Stimulated activated CD4-positive, alpha-beta T cell treated with anti-CD3 and anti-CD28 coated beads, TNF-alpha, amount 100 ng/mL, for 48 hours (primary cell): ENCODE data around the gene DCAKD.

Source experiments
- DNase-seq, 3 donors: peaks; one replicate each; pipeline ENCODE4 v3.0.0-alpha.2; 2020; ENCODE audit warnings: low read depth in 3 of 3

DCAKD gene

DNA sequence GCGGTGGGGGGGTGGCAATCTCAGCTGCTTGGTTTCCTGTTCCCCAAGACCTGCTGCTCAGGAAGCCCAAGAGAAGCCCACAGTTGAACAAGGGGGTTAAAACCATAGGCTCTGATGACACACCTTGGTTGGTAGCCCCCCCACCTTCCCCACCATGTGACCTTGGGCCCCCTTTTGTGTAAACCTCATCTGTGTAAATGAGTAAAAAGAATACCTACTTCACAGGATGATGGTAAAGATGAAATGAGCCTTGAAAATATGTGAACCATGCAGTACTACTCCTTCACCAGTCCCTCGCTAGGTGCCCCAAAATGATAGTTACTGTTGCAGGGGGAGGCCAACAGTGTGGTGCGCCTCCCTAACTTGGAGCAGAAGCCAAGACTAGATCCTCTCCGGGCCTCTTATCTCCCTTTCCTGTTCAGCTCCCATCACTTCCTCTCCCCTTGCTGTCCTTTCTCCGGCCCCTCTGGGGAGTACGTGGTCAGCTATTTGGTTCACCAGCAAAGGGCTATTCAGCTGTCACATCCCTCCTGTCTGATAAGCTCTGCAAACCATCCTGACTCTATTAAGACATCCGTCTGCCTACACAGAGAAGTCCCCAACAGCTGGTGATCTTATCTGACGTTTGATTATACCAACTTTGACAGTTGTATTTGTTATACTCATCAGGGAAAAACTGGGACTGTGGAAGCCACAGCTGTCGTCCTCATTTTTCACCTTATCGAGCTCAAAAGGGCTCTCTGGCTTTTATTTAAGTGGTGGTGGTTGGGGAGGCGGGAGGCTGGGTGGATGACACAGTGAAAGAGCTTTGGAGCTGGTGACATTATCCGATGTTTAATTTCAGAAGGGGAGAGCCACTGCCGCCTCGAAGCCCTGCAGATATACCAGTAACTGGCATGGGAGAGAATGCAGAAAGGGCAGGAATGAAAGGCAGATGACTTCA is 19.9 kb downstream of the DCAKD start:
- no peak for DNase-seq

DNA sequence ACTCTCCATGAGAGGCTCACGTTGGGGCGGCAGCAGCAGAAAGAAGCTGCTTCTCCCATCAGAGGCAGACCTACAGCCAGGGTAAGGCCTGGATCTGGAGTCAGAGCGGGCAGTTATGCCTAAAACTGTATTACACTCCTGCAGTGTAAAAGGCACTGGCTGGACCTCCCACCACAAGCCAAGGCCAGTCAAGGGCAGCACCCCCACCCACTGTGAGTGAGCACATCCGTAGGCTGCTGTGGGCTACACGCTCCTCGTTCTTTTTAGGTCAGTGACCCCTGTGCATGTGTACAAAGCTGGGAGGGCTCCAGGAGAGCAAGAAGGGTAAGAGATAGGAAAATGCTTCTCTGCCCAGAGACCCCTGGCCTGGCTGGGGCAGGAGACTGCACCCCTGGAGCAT is 20.7 kb downstream of the DCAKD start:
- DNase-seq: no peak

DNA sequence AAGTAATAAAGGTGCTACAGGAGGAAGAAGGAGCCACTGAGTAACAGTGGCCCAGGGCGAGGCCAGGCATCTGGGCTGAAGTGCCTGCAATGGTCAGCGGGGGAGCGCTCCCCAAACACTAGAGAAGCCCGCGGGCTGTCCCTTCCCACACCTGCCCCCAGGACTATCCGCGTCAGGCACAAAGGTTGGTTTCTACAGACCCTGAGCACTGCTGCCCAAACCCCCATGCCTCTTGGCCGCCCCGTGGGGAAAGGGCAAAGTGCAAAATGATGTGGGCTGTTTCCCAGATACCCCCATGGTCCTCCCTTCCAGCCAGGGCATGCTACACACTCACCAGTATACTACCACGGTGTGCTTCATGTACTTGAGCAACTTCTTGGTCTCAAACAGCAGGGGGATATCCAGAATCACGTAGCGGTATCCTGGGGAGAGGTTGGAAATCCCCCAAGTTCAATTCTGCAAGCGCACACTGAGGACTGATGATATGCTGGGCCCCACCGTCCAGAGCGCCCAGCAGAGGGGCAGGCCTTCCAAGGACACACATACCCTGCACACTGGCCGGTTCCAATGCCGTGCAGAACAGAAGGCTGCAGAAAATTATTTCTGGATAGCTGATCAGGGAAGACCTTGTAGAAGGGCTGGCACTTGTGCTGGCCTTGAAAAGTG is 21.5 kb downstream of the DCAKD start:
- no peak for DNase-seq

DNA sequence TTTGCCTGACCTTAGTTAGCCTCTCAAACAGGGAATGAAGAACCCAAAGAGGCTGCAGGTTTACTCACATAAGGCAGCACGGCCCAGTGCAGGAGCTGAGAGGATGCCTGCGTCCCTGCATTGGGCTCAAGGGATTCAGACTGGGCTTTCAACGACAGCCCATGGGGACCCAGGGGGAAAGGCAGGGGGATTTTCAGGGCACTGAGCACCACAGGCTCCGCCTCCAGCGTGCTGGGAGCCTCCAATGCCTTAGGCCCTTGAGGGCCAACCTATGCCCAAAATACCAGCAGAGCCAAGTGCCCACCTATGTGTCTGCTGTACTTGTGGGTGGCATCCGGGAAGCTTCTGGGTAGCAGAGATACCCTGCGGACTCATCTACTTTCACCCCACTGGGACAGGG is 22.3 kb downstream of the DCAKD start:
- DNase-seq: no peak

DNA sequence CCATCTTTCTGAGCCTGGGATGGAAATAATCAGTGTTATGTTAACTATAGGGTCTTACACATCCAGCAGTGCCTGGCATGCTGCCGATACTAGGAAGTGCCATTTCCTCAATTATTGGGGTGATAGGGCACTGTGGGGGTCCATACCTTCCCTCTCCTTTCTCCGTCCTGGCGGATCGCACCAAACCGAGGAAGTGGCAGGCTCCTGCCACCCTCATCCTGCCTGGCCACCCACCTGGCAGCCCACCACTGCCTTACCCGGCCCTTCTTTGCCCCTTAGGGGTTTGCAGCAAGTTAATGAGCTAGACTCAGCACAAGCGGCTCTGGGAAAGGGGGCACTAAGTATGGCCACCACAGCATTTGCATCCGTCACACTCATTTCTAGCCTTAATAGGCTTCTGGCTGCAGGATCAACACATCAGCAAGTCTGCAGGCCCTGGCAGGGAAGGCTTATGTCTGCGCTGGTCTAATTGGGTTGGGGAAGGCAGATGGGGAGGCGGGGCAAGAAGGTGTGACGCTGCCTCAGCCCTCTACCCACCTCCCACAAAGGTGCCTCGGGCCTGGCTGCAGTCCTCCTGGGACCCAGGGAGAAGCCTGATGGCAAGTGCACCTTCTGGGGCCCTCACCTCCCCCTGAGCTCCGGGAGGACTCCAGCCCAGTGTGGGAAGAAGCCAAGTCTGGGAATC is 28.6 kb downstream of the DCAKD start:
- DNase-seq: no peak

DNA sequence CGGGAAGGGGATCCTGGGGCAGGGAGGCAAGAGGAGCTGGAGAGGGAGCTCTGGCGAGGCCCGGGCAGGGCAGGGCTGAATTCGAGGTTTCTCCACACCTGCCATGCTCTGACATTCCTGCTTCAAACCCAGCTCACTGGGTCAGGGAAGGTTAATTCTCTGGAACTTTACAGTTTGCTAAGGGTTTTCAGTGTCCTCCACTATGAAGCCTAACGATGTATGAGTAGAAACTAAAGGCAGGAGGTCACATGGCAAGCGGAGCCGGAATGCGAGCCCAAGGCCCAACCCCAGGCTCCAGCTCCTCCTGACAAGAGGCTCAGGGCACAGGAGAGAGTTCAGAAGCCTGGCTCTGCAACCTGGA is 29.2 kb downstream of the DCAKD start:
- no peak for DNase-seq

DNA sequence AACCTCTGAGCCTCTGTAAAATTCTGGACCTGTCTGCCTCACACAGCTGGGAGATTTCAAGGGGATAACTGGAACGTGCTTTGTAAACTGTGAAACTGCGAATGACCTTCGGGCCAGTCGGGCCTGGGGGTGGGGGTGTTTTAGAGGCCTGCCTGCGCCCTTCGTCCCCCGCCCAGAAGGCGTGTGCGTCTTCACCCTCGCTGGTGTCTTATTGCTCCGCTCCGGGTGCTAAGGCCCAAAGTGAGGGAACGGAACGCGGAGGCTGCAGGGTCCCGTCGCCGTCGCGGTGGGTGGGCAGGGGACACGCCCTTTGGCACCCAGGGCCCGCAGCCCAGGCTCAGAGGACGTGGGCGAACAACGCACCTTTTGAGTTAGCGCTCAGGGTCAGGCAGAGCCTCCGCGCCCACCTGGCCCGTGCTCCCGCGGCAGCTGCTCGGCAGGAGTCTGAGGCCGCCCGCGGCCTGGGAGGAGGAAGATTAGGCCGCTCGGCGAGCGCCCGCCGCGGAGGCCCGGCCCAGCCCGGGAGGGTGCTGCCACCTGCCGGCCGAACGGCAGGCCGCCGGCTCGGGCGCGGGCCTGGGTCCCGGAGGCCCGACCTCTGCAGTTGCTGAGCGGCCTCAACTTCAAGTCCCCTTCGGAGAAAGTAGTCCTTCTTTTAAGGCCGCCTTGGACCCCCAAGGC is 29.7 kb downstream of the DCAKD start:
- peak; percentile 29 to 66 (median 52) for DNase-seq

DNA sequence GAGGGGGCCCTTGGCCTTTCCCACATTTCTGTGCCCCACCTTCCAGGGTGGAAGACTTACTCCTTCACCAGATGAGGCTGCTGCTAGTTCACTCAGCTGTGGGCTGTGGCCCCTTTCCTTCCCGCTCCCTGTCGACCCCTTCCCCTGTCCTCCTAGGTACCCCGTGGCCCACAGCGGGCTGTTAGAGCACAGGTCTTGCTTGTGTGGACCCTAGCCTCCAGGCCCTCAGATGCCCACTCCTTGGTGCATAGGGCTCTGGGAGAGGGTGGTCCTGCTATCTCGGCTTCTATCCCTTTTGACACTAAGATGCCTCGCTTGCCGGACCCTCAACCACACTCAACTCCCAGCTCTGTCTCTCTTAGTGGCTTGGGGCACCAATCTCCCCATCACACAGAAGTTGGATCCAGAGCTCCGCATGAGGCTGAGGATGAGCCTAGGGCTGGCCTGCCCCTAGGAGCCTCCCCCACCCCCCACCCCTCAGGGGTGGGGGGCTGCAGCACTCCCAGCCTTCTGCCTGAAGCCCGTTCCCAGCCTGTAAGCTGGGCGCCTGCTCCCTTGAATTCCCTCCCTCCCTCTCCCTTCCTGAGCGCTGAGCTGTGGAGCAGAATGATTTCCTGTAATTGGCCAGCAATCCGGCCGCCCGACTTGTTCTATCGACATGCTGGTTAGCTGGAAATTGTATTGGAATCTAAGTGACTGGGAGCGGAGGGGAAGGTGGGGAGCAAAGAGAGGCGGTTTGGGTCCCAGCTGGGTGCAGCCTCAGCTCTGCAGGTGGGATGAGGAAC is 30.9 kb downstream of the DCAKD start:
- DNase-seq: no peak

DNA sequence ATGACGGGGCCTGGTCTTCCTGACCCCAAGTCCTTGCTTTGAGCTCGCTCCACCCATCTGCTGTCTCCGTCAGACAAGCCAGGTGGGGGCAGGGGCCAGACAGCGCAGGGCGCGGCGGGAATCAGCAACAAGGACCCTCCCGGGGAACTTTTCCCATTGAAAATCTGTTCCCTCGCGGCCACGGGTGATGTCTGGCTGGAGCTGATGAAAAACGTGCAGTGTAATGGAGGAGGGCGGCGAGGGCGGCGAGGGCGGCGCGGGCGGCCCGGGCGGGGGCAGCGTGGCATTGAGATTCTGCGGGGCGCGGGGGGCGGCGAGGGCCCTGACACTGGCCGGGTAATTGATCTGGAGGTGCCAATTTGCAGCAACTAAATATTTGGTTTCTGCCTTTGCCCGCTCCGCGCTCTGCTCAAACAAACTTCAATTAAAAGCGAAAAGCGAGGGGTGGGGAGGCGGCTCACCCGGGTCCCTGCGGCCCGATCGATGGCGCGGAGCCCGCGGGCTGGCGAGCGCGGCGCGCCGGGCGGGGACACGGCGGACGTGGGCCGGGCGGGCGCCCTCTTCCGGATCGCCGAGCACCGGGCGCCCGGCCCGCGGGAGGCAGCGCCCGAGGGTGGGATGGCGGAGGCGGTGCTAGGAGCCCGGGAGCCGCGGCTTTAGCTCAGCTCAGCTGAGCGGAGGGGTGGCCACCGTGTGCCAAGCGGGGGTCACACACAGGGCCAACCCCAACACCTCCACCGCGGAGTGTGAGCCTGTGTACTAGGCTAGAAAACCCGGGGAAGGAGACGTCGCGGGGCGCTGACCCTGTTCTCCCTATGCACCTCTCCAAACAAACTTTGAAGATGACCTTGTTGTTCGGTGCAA is 32.4 kb downstream of the DCAKD start:
- peak in 1 of 3 donors; percentile 12 for DNase-seq

DNA sequence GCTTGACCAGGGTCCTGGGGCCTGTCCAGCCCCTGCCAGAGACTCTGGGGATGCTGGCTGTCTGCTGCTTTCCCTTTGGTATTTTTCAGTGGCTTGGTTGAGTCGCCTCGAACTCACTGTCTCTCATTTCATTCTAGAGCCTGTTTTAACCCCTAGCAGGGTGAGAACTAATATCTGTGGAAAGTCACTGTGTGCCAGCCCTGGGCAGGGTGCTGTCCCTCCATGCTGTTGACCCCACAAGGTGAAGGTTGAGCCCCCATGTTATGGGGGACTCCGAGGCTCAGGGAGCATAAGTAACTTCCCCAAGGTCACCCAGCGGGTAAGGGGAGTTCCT is 33.0 kb downstream of the DCAKD start:
- DNase-seq: no peak

DNA sequence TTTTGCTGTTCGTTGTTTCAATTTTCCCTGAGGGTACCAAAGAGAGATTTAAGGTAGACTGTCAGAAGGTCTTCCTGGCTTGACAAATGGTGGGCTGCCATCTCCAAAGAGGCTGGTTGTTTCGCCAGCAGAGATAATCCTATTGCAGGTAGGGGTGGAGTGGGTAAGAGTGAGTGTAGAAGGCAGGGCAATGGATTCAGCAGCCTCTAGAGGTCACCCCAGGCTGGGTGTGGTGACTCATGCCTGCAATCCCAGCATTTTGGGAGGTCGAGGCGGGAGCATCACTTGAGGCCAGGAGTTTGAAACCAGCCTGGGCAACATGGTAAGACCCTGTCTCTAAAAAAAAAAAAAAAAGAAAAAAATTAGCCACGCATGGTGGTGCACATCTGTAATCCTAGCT is 34.6 kb downstream of the DCAKD start:
- DNase-seq: no peak

DNA sequence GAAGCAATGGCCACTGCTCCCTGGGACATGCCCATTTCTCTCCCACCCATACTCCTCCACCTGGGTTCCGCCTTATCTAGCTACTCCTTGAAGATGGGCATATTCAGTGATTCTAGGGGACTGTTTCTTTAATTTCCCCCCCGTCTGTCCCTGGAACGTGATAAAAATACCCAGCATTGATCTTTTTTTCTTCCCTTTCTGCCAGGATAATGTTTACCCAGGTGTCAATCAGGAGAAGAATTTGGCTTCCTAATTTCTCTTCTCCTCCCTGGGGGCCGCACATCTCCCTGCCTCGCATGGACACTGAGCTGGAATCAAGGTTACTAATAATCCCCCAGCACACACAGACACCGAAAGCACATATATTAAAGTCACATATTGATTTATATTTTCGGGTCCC is 35.2 kb downstream of the DCAKD start:
- no peak for DNase-seq

DNA sequence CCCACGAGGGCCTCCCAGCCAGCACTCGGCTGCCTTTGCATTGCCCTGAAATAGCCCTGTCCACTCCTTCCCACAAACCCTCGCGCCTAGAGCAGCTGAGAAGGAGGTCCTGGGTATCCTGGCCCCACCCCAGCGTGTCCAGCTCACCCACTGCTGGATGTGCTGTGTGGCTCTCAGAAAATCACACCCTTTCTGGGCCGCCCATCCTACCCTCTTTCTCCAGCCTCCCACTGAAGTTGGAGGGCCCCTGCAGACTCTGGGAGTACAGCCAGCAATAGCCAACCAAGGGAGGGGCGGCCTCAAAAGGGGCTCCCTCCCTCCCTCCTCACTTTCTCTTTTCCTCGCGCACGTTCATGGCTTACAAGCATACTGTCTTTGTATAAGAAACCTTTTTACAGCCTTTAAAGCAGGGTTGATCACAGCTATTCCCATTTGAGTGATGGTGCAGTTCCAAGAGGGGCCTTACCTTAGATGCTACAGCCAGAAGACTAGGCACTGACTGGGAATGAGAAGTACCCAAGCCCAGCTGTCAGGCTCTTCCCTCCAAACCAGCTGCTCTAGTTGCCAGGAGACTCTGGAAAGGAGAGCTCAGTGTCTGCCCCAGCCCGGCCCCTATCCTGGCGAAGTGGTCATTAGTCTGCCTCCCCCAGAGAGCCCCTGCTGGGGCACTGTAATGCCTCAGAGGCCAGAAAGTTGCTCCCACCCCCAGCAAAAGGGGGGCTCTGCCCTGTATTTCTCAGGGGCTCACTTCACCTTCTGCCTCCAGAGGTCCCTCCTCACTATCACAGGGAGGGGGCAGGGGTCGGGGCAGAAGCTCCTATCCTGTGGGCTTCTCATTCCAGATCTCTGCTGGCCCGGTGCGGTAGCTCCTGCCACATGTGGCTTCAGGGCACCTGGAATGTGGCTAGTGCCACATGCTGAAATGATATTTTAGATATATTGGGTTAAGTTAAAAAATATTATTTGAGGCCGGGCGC is 38.1 kb downstream of the DCAKD start:
- DNase-seq: no peak

DNA sequence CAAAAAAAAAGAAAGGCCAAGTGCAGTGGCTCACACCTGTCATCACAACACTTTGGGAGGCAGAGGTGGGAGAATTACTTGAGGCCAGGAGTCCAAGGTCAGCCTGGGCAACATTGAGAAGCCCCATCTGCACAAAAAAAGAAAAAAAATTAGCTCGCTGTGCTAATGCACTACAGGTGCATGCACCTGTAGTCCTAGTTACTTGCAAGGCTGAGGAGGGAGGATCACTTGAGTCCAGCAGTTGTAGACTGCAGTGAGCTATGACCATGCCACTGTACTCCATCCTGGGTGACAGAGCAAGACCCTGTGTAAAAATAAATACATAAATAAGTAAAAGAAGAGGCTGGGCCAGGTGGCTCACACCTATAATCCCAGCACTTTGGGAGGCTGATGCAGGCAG is 39.7 kb downstream of the DCAKD start:
- DNase-seq: no peak

DNA sequence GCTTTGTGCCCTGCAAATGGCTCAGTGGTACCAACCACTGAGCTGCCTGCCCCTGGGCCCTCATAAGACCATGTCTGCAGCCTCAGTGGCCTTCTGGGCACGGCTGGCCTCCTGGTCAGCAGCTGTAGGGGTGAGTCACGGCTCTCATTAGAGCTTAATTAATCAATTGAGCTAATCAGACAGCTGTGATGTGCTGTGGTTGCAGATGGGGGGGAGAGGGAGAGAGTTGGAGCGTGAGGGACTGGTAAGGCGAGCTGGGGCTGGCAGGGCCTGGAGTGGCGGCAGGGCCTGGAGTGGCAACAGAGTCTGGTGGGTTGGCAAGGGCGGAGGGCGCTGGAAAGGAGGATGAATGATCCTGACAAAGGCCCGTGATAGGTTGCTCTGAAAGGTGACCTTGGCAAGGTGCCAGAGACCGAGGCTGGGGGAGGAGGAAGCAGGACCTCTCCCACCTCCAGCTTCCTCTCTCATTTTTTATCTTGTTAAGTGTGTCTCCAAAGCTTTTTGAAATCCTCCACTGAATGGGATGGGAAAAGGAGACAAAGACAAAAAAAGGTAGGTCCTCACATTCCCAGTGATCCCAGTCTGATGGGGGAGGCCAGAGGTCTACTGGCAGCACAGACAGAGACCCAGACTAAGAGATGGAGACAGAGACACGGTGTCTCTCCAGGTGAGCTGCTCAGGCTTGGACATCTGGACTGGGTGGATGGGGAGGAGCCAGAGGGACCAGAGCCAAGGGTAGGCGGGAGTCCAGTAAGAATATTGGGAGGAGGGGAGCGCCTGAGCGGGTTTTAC is 41.6 kb downstream of the DCAKD start:
- DNase-seq: no peak

DNA sequence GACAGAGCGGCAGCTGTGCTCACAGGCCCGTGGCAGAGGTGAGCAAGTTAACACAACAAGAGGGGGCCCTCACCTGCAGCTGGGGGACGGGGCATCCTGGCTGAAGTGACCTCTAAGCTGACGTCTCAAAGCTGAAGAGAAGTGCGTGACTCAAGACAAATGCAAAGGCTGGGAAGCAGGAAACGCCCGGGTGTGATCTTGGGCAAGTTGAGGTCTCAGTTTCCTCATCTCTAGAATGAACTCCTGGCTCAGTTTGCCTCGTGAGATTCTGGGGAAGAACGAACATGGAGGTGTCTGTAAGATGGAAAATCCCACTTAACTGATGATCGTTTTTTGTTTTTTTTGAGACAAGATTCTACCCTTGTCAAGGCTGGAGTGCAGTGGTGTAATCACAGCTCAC is 43.2 kb downstream of the DCAKD start:
- no peak for DNase-seq

DNA sequence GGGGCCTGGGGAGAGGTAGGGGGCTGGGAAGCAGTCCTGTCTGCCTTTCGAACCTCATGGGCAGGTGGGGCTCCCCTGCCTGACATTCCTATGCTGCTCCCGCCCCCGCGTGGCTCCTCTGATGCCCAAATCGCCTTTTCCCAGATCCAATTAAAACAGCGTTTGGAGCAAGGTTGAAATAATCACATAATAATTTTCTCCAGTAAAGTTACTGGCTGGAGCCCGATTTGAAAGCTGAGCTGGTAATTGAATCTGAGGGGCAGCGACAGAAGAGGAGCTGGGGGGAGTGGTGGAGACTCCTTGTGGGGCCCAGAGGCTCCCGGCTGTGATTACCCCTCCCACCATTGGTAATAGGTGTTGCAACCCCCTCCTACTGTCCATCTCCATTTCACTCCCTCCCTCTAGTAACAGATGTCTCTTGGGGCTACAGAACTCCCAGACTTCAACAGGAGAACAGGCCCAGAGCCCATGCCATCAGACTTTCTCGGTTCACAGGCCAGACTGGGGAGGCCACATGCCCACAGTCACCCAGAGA is 44.4 kb downstream of the DCAKD start:
- no peak for DNase-seq

DNA sequence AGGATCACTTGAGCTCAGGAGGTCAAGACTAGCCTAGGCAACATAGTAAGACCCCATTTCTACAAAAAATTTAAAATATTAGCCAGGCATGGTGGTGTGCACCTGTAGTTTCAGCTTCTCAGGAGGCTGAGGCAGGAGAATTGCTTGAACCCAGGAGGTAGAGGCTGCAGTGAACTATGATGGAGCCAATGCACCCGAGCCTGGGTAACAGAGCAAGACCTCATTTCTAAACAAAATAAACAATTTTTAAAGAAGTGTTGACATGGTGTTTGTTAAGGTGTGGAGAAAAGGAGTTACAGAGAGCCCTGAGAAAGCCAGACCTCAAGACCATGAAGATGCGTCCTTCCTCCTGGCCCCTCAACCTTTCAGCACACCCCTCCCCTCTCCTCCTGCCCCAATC is 45.7 kb downstream of the DCAKD start:
- DNase-seq: no peak
